ENCODE data around the gene NSD1.

DNA sequence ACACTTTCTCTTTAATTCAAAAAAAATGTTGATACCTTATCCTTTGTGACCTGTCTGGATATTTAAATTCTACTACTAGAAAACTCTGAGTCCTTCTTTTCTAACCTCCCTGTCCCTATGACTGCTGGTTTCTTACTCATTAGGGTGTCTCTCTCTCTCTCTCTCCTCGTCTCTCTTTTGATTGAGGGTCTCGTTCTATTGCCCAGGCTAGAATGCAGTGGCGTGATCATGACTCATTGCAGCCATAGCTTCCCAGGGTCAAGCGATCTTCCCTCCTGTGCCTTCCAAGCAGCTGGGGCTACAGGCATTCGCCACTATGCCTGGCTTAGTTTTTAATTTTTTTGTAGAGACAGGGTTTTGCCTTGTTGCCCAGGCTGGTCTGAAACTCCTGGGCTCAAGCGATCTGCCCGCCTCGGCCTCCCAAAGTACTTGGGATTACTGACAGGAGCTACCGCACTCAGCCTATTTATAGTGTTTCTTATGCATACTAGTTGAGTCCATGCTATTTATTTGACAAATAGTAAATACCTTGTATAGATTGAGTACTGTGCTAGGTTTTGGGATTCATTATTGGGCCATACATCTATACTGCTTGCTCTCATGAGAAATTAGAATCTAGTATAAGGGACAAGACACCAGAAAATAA, 61.9 kb downstream of the NSD1 start:
- no peak for TF ChIP-seq CTCF (IDR thresholded peaks at IDR 0.05)
- TF ChIP-seq POLR2A (IDR thresholded peaks at IDR 0.05), result no peak

All from esophagus squamous epithelium (tissue), 4 donors.